ENCODE results near the gene STAT4.

Gene STAT4

GRCh38 chr2:191081411-191082155, 69.2 kb downstream of the STAT4 start:
- DNase-seq, result no peak

DNA sequence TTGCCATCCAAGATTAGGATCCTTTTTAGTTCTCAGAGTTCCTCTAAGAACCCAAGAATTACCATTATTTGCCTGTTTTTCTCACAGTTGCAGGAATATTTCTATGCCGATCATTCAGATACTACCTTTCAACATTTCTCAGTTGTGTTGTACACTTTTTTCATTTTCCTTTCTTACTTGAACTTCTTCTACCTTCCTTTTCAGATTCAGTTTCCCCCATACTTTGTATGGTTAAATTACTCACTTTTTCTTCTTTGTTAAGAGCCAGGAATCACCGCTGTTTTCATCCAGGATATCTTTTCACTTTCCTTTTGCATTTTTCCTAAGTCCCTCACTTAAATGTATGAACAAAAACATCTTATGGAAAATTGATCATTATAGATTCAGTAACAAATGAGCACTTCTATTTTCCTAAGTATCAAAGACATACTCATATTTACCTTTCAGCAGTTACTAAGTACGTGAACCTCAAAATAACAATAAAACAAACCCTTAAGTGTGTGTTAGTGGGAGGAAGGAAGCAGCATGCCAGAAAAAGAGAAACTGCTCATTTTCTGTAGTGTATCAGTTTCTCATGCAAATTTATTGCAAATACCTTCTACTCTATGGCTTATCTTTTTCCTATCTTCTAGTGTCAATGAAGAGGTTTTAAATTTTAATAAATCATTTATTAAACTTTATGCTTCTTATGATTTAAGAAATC, 72.5 kb downstream of the STAT4 start:
- DNase-seq, result no peak

DNA sequence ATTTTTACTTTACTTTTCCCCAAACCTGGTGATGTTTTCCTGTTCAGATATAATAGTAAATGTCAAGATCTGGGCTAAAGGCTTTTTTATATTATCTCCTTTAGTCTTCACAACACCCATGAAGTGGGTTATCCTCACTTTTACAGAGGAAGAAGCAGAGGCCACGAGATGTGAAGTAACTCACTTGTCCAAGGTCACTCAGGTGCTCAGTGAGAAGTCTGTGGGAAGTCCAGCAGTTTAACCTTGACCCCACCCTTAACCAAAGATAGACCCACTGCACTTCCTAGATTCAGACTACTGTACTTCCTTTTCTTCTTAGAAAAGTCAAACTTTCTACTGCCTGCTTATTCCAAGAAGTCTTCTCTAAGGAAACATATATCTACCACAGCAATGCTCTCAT, 80.5 kb downstream of the STAT4 start:
- DNase-seq, result no peak

DNA sequence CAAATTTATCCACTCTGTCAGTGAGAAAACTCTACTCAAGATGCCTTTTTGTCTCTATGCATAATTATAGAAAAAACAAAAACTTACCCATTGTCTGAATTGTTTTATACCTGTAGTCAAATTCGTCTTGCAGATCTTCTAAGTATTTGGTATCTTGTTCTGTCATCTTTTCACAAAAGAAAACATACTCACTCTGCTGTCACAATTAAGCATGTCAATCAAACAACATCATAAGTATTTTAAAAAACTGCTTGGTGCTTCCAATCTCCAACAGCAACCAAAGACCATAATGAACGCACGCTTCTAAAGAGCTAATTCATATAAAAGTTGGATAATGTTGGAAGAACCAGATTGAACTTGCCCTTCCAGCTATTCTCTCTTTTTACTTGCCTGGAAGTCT, 81.2 kb downstream of the STAT4 start:
- no peak for DNase-seq

DNA sequence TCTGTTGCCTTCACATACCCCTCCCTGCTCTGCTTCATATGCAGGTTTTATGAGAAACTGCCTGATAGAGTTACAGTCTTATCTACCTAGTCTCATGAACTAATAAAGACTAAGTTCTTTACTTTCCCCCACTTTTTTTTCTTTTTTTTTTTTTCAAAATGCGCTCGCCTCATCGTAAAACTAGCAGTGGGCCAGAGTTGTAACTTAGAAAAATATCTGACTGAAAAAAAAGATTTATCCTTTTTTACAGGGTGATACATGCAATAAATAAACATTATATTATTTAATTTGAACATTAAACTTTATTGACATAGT, 83.9 kb downstream of the STAT4 start:
- no peak for DNase-seq

- DNase-seq, result no peak
Measured at GRCh38 chr2:191066197-191066918, 84.4 kb downstream of the STAT4 start.

DNA sequence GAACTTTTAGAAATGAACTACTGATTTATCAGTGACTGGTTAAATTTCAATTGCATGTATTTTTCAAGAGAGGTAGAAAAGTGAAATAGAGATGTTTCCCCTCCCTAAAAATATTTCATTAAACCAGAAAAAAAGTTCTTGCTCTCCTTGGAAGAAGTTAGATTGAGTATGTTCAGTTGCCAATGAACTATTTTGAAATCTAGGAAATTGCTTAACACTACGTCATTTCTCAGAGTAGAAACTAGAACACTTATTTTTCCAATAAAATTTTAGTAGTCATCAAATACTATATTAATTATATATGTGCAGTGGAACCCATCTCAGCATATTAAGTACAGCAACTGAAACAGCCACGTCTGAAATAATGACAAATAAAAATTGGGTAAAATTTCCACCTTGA, 85.0 kb downstream of the STAT4 start:
- no peak for DNase-seq

GRCh38 chr2:191064590-191064989, 86.2 kb downstream of the STAT4 start:
- DNase-seq, result peak; percentile 63

DNA sequence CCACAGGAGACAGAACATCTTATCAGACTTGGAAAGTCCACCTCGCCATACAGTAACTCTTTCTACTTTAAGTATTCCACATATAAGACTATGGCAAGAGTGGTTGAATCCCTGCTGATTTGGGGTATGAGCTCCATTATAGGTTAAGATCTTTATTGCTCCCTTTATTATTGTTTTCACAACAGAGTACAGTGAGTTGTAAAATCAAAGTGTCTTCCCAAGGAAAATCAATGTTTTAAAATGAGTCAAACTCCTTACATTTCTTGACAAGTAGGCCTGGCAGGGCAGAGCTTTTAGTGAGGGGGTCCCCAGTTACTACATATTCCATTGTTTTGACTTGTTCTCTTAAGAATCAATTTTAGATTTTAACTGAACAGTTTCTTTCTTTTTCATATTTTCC, 87.2 kb downstream of the STAT4 start:
- no peak for DNase-seq

- no peak for DNase-seq
Measured at GRCh38 chr2:191061381-191061980, 89.3 kb downstream of the STAT4 start.

DNA sequence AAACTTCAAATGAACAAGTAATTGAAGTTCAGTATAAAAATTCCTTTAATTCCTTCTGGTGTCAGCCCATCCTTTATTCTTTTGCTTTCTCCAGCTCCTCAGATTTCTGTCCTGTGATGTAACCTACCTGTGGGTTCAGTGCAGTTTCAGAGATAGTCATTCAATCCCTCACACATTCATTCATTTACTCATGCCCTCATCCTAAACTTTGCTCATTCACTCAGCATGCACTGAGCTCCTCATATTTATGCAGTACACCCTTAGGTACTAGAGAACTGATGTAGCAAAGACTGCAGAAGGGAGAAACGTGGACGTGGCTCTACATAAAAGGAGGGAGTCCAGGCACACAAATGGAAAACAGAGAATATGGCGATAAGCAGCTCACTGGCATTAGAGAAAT, 91.5 kb downstream of the STAT4 start:
- DNase-seq, result no peak

- DNase-seq, result no peak
Measured at GRCh38 chr2:191056228-191056627, 94.6 kb downstream of the STAT4 start.

GRCh38 chr2:191053256-191053655, 97.5 kb downstream of the STAT4 start:
- no peak for DNase-seq

DNA sequence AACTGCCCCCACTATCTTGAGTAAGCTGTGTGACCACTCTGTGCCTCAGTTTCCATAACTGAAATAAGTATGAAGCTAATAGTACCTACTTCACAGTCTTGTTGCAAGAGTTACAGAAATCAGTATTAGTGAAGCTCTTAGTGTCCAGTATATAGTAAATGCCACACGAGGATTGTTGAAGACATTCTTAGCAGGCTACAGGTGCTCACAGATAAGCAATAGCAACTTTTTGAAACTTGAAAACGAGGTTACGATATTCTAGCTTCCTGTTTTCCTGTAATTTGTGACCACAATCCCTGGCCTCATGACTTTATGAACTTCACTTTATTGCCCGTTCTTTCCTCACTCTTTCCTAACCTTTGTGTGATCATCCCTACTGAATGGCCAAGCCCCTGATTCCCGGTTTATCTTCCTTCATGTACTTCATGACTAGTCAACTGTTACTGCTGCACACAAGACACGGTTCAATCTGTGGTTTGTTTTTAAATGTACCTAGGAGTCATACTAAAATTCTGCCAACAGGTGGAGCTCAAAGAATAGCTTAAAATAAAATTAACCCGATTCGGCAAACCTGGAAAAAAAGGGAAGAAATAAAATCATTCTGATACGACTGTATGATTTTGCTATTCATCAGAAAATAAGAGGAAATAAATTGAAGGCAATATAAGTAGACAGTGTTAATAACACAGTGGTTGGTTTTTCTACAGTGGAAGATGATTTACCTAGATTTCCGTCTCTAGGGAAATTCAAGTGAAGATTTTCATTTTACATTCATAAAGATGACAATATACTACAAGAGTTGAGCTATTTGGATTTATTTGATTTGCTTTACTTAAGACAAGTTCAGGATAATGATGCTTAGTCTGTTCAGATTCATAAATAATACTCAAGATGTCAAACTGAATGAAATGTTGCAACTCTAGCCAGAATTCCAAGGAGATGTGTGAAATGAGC, 98.7 kb downstream of the STAT4 start:
- DNase-seq, result no peak

- DNase-seq, result no peak
Measured at GRCh38 chr2:191051177-191051576, 99.6 kb downstream of the STAT4 start.

DNA sequence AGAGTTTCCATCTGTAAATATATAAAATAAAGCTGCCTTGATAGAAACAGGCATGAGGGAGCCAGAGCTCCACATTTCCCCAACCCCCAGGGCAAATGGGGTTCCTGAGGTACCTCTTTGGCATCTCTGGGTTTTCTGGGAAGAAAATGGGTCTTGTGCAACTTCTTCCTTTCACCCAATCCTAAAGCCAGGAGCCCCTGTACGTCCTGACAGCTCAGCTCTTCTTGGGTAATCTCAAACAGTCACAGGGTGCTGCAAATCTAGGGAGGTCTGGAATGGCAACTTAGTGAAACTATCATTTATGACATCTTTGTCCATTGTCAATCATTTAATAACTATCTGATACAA, 100.2 kb downstream of the STAT4 start:
- DNase-seq, result no peak

- DNase-seq, result no peak
Measured at GRCh38 chr2:191049728-191050639, 100.8 kb downstream of the STAT4 start.

DNA sequence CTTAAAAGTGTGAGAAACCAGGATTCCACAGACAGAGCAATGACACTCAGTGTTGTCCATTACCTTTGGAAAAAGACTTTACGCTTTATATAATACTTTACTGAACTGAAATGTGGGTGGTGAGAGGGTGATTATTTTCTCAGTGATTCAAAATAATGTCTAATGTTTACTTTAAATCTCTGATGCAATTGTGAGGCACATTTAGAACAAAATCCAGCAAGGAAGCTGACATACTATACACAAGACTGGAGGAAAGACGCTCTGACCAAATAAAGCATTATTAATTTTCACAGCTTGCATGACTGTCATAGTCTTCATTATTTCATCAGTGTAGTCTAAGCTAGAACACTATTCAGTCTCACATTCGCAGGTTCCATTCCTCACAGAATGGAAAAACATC, 102.7 kb downstream of the STAT4 start:
- DNase-seq, result no peak

DNA sequence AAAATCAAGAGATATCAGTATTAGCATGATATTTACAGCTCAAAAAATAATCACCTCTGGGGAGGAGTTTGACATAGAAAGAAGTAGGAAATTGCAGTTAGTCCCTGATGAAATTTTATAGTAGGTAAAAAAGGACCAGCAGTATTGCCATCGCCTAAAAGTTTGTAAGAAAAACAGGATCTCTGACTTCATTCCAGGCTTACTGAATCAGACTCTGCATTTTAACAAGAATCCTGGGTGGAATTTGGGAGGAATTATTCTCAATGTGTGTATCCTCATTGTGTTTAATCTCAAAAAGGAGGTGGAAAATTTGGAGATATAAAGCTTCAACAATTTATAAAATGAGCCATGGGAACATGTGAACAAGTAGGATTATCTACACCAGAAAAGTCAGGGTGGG, 105.7 kb downstream of the STAT4 start:
- no peak for DNase-seq

GRCh38 chr2:191043438-191043837, 107.4 kb downstream of the STAT4 start:
- DNase-seq, result no peak

- no peak for DNase-seq
Measured at GRCh38 chr2:191041418-191042161, 109.2 kb downstream of the STAT4 start.

Data from CD4-positive, alpha-beta T cell treated with Interleukin-15 for 1 hour (primary cell).